GM18870 (cell line): ENCODE measurements around the gene KLHL9.

ENCODE experiments used
- ATAC-seq: cut with Tn5 transposase; IDR thresholded peaks from one replicate; pipeline ENCODE4 v1.9.1; 2021; ENCODE audit warnings: moderate library complexity; ENCODE audit not compliant: unreplicated experiment

The KLHL9 gene

GRCh38 chr9:21320465-21320864, 14.7 kb downstream of the KLHL9 start:
- no peak for ATAC-seq

GRCh38 chr9:21317956-21318923, 17.0 kb downstream of the KLHL9 start:
- ATAC-seq, result no peak

- no peak for ATAC-seq
Measured at GRCh38 chr9:21316860-21317259, 18.3 kb downstream of the KLHL9 start.

- no peak for ATAC-seq
Measured at GRCh38 chr9:21316032-21316842, 19.0 kb downstream of the KLHL9 start.

GRCh38 chr9:21314152-21314551, 21.1 kb downstream of the KLHL9 start:
- ATAC-seq, result no peak

- no peak for ATAC-seq
Measured at GRCh38 chr9:21311889-21312288, 23.3 kb downstream of the KLHL9 start.

- no peak for ATAC-seq
Measured at GRCh38 chr9:21305213-21305612, 30.0 kb downstream of the KLHL9 start, which contains the start of gene IFNA5. IFNA5 (minus strand) TSS chr9:21305313; CDS start chr9:21305256, 57 bp downstream.

GRCh38 chr9:21295992-21296391, 39.2 kb downstream of the KLHL9 start:
- no peak for ATAC-seq

- ATAC-seq, result peak; percentile 76
Measured at GRCh38 chr9:21294904-21295538, 40.2 kb downstream of the KLHL9 start.

GRCh38 chr9:21294364-21294774, 40.8 kb downstream of the KLHL9 start:
- ATAC-seq, result peak; percentile 67

GRCh38 chr9:21289848-21290247, 45.4 kb downstream of the KLHL9 start:
- ATAC-seq, result no peak

GRCh38 chr9:21287280-21287679, 47.9 kb downstream of the KLHL9 start:
- ATAC-seq, result no peak

- no peak for ATAC-seq
Measured at GRCh38 chr9:21286659-21287058, 48.5 kb downstream of the KLHL9 start.

GRCh38 chr9:21286099-21286498, 49.1 kb downstream of the KLHL9 start:
- ATAC-seq, result no peak

- no peak for ATAC-seq
Measured at GRCh38 chr9:21281275-21281674, 53.9 kb downstream of the KLHL9 start.
